Tibial artery (tissue), 4 donors: ENCODE data around the gene STK36.

Source experiments
- DNase-seq, 2 donors: peaks; one replicate each; pipeline ENCODE4 v3.0.0-alpha.2; 2019
- H3K27ac ChIP-seq, 2 donors: fragments of 200-600 bp; sonication (generic) in 1 of 2; 1 replicate in 1 of 2; 2 replicates in 1 of 2; pipeline ENCODE4 v1.5.1; 2018 to 2019; ENCODE audit warnings: mild to moderate bottlenecking in 1 of 2
- H3K27me3 ChIP-seq, 2 donors: fragments of 200-600 bp; sonication (generic) in 1 of 2; one replicate each; pipeline versions ENCODE4 v1.5.1 to v1.6.0; 2016 to 2019
- H3K36me3 ChIP-seq, 3 donors: fragments of 200-600 bp; sonication (generic) in 2 of 3; one replicate each; pipeline ENCODE4 v1.5.1; 2016 to 2019; ENCODE audit warnings: mild to moderate bottlenecking in 2 of 3
- H3K4me1 ChIP-seq, 4 donors: fragments of 200-600 bp; sonication (generic) in 2 of 4; 1 replicate in 3 of 4; 2 replicates in 1 of 4; pipeline ENCODE4 v1.5.1; 2016 to 2019
- H3K4me3 ChIP-seq, 2 donors: fragments of 200-600 bp; sonication (generic) in 1 of 2; 1 replicate in 1 of 2; 2 replicates in 1 of 2; pipeline ENCODE4 v1.5.1; 2018 to 2019; ENCODE audit warnings: mild to moderate bottlenecking in 2 of 2
- H3K9me3 ChIP-seq, 3 donors: fragments of 200-600 bp; sonication (generic) in 1 of 3; one replicate each; pipeline ENCODE4 v1.5.1; 2016 to 2019
- CTCF ChIP-seq, 2 experiments: fragments of 200-600 bp in 1 of 2; fragments of 450-650 bp in 1 of 2; IDR thresholded peaks; one replicate each; pipeline ENCODE4 v1.5.1; 2017 to 2019; ENCODE audit warnings: antibody characterized with exemption in 2 of 2, mild to moderate bottlenecking in 1 of 2, moderate library complexity in 1 of 2
- intact Hi-C: fragments of 100-400 bp; cut with DNase I; formaldehyde crosslinking; loops from one replicate; pipeline ENCODE4 v1.15.0; 2023; ENCODE audit warnings: low total_unique reads

The STK36 gene

DNA sequence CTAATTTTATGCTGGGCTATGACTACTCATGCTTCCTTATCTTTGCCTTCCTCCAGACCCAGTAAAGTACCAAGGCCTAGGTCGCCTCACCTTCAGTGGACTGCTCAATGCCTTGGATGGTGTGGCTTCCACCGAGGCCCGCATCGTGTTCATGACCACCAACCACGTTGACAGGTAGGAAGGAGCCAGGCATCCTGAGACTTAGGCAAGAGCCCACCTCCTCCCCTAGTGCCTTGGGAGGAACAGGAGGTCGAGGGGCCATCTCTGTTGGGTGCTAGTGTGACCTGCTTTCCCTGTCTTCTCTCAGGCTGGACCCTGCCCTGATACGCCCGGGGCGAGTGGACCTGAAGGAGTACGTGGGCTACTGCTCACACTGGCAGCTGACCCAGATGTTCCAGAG lies 9.1 kb upstream of the STK36 start:
- peaks cover 55 to 67% (median 59%) of the 10 kb centered on the region in 3 donors for H3K36me3 ChIP-seq
- TF ChIP-seq CTCF (IDR thresholded peaks at IDR 0.05) = no peak
- DNase-seq = no peak
- H3K9me3 ChIP-seq = no peaks in the 10 kb centered on the region
- H3K4me3 ChIP-seq = no peak overlapping the region
- intact Hi-C loops = no loop called here
- peaks cover 0 to 20% (median 10%) of the 10 kb centered on the region in 4 donors for H3K4me1 ChIP-seq
- H3K27me3 ChIP-seq = no peaks in the 10 kb centered on the region
- no peak overlapping the region for H3K27ac ChIP-seq

- intact Hi-C loops = no loop called here
- Histone ChIP-seq H3K4me3 (no peak overlapping the region), H3K9me3 (no peaks in the 10 kb centered on the region), H3K27me3 (no peaks in the 10 kb centered on the region), H3K4me1 (peaks cover 0 to 10% (median 3%) of the 10 kb centered on the region in 4 donors), H3K27ac (no peak overlapping the region), H3K36me3 (peaks cover 66 to 77% (median 67%) of the 10 kb centered on the region in 3 donors)
- TF ChIP-seq CTCF (IDR thresholded peaks at IDR 0.05) = no peak
- DNase-seq = no peak
Observed at GRCh38 chr2:218663901-218664300, 8.0 kb upstream of the STK36 start.

DNA sequence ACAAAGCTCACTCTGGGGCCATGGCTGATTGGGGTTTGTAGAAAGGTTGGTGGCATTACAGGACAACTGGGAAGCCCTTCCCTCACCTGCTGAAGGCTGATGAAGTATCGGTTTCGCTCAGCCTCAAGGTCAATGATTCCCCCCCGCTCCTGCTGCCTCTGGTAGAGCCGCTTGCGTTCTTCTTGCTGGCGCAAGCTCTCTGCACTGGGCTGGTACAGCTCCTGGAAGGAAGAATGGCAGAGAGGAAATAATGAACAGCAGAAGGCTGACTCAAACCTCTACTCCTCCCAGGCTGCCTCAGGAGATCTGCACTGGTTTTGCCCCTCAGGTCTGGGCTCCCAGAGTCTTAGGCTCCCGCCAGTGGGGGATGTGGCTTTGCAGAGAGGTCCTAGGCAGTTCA lies 7.2 kb upstream of the STK36 start:
- Histone ChIP-seq H3K9me3 (no peaks in the 10 kb centered on the region), H3K27ac (no peak overlapping the region), H3K4me1 (peaks cover 0 to 10% (median 3%) of the 10 kb centered on the region in 4 donors), H3K27me3 (no peaks in the 10 kb centered on the region), H3K36me3 (peaks cover 67 to 85% (median 67%) of the 10 kb centered on the region in 3 donors), H3K4me3 (no peak overlapping the region)
- TF ChIP-seq CTCF (IDR thresholded peaks at IDR 0.05) = no peak
- no peak for DNase-seq
- intact Hi-C loops = no loop called here

- DNase-seq = no peak
- intact Hi-C loops = no loop called here
- H3K9me3 ChIP-seq = no peaks in the 10 kb centered on the region
- no peaks in the 10 kb centered on the region for H3K27me3 ChIP-seq
- TF ChIP-seq CTCF (IDR thresholded peaks at IDR 0.05) = no peak
- peak overlapping the region; percentile 71 to 80 for H3K27ac ChIP-seq
- peak overlapping the region; percentile 64 to 75 for H3K4me3 ChIP-seq
- H3K4me1 ChIP-seq = peaks cover 0 to 18% (median 14%) of the 10 kb centered on the region in 4 donors
- H3K36me3 ChIP-seq = peaks cover 25 to 45% (median 30%) of the 10 kb centered on the region in 3 donors
Observed at GRCh38 chr2:218671097-218671653, 711 bp upstream of the STK36 start.

DNA sequence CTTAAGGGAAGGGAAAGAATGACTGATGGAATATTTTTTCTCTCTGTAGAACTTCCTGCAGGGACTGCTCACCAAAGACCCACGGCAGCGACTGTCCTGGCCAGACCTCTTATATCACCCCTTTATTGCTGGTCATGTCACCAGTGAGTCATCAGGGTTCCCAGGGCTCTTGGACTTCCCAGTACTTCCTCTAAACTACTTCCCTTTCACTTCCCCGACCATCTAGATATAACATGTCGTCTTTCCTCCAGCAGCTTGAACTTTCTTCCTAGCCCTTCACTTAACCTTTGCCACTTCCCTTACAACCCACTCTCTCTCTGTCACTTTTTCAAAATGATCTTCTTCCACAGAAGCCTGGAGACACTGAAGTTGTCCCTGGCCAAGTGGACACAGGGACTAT lies 7.2 kb downstream of the STK36 start:
- no peak overlapping the region for H3K27ac ChIP-seq
- no peaks in the 10 kb centered on the region for H3K27me3 ChIP-seq
- no peak for TF ChIP-seq CTCF (IDR thresholded peaks at IDR 0.05)
- intact Hi-C loops = no loop called here
- no peaks in the 10 kb centered on the region for H3K9me3 ChIP-seq
- DNase-seq = no peak
- no peak overlapping the region for H3K4me3 ChIP-seq
- no peaks in the 10 kb centered on the region for H3K4me1 ChIP-seq
- peaks cover 2 to 78% (median 35%) of the 10 kb centered on the region in 3 donors for H3K36me3 ChIP-seq

DNA sequence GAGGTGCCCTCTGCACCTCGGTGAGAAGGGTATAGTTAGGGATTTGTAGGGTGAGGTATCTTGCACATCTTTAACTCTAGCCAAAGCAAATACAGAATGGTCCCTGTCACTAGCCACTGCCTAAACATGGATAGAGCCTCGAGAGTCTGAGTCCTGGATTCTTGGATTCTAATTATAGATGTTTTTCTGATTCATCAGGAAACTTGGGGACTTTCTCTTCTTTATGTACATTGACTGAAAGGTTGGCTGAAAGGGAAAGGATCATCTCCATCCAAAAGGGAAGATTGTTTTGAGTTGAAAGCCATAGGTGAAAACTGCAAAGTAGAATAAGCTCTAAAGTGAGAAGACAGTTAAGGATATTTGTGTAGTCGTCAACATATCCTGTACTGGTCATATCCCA lies 8.2 kb downstream of the STK36 start:
- TF ChIP-seq CTCF (IDR thresholded peaks at IDR 0.05) = no peak
- H3K9me3 ChIP-seq = no peaks in the 10 kb centered on the region
- H3K27me3 ChIP-seq = no peaks in the 10 kb centered on the region
- no peak for DNase-seq
- H3K4me3 ChIP-seq = no peak overlapping the region
- peaks cover 2 to 83% (median 35%) of the 10 kb centered on the region in 3 donors for H3K36me3 ChIP-seq
- no peak overlapping the region for H3K27ac ChIP-seq
- no peaks in the 10 kb centered on the region for H3K4me1 ChIP-seq
- intact Hi-C loops = no loop called here
